ENCODE data around the gene CENATAC.

GRCh38 chr11:119028346-119029068, 30.6 kb downstream of the CENATAC start:
- TF ChIP-seq, protein P1, sequence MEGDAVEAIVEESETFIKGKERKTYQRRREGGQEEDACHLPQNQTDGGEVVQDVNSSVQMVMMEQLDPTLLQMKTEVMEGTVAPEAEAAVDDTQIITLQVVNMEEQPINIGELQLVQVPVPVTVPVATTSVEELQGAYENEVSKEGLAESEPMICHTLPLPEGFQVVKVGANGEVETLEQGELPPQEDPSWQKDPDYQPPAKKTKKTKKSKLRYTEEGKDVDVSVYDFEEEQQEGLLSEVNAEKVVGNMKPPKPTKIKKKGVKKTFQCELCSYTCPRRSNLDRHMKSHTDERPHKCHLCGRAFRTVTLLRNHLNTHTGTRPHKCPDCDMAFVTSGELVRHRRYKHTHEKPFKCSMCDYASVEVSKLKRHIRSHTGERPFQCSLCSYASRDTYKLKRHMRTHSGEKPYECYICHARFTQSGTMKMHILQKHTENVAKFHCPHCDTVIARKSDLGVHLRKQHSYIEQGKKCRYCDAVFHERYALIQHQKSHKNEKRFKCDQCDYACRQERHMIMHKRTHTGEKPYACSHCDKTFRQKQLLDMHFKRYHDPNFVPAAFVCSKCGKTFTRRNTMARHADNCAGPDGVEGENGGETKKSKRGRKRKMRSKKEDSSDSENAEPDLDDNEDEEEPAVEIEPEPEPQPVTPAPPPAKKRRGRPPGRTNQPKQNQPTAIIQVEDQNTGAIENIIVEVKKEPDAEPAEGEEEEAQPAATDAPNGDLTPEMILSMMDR (conservative IDR thresholded peaks at IDR 0.05; ENCODE audit: low read length), result no peak
- no peak for TF ChIP-seq EZH2phosphoT487 (IDR thresholded peaks at IDR 0.05; ENCODE audit: borderline replicate concordance)
